ENCODE results near the gene DEGS2.

GRCh38 chr14:100117633-100118395 lies 41.6 kb downstream of the DEGS2 start:
- TF ChIP-seq CTCF (conservative IDR thresholded peaks at IDR 0.05; ENCODE audit: low read length) (no peak), EZH2phosphoT487 (IDR thresholded peaks at IDR 0.05; ENCODE audit: borderline replicate concordance) (no peak)
